ENCODE results near the gene PMVK. TPM values are rescaled to one million over a fixed set of nuclear protein-coding genes. Genes with fewer than 3 reads are reported as not detected.

PMVK gene
- total RNA-seq, 1 donor: 6.2 TPM

DNA sequence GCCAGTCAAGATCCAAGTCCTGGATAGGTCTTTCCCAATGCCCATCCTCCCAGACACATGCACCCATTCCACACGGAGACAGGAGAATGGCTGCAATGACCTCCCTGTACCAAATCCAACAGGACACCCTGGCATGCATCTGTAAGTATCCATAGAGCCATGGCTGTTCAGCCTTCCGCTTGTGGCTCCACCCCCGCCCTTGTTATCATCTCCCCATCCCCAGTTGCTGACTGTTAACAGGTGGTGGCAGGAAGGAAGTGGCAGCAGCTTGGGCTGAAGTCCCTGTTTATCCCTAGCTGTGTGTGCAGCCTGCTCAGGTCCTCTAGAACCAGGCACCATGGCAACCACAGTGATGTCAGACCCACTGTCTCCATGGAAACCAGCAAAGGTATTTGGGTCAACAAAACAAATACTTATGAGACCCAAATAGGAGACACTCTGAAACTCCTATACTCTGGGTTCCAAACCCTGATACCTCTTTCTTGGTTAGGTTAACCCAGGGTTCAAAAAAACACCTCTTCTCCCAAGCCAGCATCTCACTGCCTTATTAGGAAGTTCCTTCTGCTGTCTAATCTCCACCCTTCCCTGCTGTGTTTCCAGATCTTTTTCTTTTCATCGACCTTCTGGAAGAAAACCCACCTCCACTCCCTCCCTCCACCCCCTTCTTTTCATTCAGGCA, 18.7 kb upstream of the PMVK start:
- Histone ChIP-seq H3K36me3 (ENCODE audit: insufficient read depth, low read length) (peaks cover 16% of the 10 kb centered on the region), H3K4me3 (ENCODE audit: insufficient read depth, low read length) (peak overlapping the region; percentile 76), H4K20me1 (ENCODE audit: insufficient read depth, low read length) (no peaks in the 10 kb centered on the region), H3K4me1 (ENCODE audit: insufficient read depth, low read length) (peaks cover 23% of the 10 kb centered on the region), H3K27ac (ENCODE audit: low read depth, low read length) (peak overlapping the region; percentile 79), H3K4me2 (ENCODE audit: insufficient read depth, low read length) (peak overlapping the region; percentile 95), H3K9me3 (ENCODE audit: low read depth, low read length) (no peaks in the 10 kb centered on the region), H3K79me2 (ENCODE audit: insufficient read depth, low read length) (peaks cover 3% of the 10 kb centered on the region), H2AFZ (ENCODE audit: low read length) (peak overlapping the region; percentile 73), H3K27me3 (ENCODE audit: insufficient read depth, low read length) (peaks cover 4% of the 10 kb centered on the region)
- TF ChIP-seq, protein P1, sequence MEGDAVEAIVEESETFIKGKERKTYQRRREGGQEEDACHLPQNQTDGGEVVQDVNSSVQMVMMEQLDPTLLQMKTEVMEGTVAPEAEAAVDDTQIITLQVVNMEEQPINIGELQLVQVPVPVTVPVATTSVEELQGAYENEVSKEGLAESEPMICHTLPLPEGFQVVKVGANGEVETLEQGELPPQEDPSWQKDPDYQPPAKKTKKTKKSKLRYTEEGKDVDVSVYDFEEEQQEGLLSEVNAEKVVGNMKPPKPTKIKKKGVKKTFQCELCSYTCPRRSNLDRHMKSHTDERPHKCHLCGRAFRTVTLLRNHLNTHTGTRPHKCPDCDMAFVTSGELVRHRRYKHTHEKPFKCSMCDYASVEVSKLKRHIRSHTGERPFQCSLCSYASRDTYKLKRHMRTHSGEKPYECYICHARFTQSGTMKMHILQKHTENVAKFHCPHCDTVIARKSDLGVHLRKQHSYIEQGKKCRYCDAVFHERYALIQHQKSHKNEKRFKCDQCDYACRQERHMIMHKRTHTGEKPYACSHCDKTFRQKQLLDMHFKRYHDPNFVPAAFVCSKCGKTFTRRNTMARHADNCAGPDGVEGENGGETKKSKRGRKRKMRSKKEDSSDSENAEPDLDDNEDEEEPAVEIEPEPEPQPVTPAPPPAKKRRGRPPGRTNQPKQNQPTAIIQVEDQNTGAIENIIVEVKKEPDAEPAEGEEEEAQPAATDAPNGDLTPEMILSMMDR (IDR thresholded peaks at IDR 0.05; ENCODE audit: extremely low read depth, low read depth, low read length): no peak
- DNase-seq (ENCODE audit: insufficient read length, low spot score, missing footprints): peak; percentile 90

- Histone ChIP-seq H3K4me1 (ENCODE audit: insufficient read depth, low read length) (peaks cover 22% of the 10 kb centered on the region), H3K79me2 (ENCODE audit: insufficient read depth, low read length) (peaks cover 3% of the 10 kb centered on the region), H3K9me3 (ENCODE audit: low read depth, low read length) (no peaks in the 10 kb centered on the region), H3K36me3 (ENCODE audit: insufficient read depth, low read length) (peaks cover 13% of the 10 kb centered on the region), H4K20me1 (ENCODE audit: insufficient read depth, low read length) (no peaks in the 10 kb centered on the region), H2AFZ (ENCODE audit: low read length) (no peak overlapping the region), H3K4me3 (ENCODE audit: insufficient read depth, low read length) (no peak overlapping the region), H3K27me3 (ENCODE audit: insufficient read depth, low read length) (peaks cover 4% of the 10 kb centered on the region), H3K4me2 (ENCODE audit: insufficient read depth, low read length) (no peak overlapping the region), H3K27ac (ENCODE audit: low read depth, low read length) (no peak overlapping the region)
- TF ChIP-seq, protein P1 (IDR thresholded peaks at IDR 0.05; ENCODE audit: extremely low read depth, low read depth, low read length): no peak
- DNase-seq (ENCODE audit: insufficient read length, low spot score, missing footprints): peak; percentile 15
Observed at GRCh38 chr1:154954541-154954940, 18.0 kb upstream of the PMVK start.

GRCh38 chr1:154953611-154954038, 17.1 kb upstream of the PMVK start:
- Histone ChIP-seq H4K20me1 (ENCODE audit: insufficient read depth, low read length) (no peaks in the 10 kb centered on the region), H3K9me3 (ENCODE audit: low read depth, low read length) (no peaks in the 10 kb centered on the region), H3K4me3 (ENCODE audit: insufficient read depth, low read length) (no peak overlapping the region), H3K79me2 (ENCODE audit: insufficient read depth, low read length) (peaks cover 3% of the 10 kb centered on the region), H3K4me2 (ENCODE audit: insufficient read depth, low read length) (no peak overlapping the region), H3K27me3 (ENCODE audit: insufficient read depth, low read length) (peaks cover 4% of the 10 kb centered on the region), H3K36me3 (ENCODE audit: insufficient read depth, low read length) (peaks cover 6% of the 10 kb centered on the region), H3K4me1 (ENCODE audit: insufficient read depth, low read length) (peaks cover 22% of the 10 kb centered on the region), H3K27ac (ENCODE audit: low read depth, low read length) (no peak overlapping the region), H2AFZ (ENCODE audit: low read length) (no peak overlapping the region)
- TF ChIP-seq, protein P1 (IDR thresholded peaks at IDR 0.05; ENCODE audit: extremely low read depth, low read depth, low read length): no peak
- peak; percentile 60 for DNase-seq (ENCODE audit: insufficient read length, low spot score, missing footprints)

DNA sequence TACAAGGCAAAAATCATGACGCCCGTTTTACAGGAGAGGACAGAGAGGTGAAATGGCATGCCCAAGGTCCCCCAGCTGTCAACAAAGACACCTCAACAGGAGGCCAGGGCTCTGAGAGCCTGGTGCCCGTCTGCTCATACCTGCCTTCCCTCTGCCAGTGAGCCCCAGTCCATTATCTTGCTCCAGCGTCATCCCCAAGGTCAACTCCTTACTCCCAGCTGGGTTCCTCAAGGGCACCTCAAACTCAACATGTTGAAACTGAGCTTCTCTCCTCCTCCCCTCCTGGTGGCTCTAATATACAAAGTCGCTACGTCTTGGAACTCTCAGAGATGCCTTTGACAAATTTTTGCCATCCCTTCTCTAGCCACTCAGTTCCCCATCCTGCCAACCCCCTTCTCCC, 16.1 kb upstream of the PMVK start:
- Histone ChIP-seq H3K9me3 (ENCODE audit: low read depth, low read length) (no peaks in the 10 kb centered on the region), H3K36me3 (ENCODE audit: insufficient read depth, low read length) (no peaks in the 10 kb centered on the region), H3K4me1 (ENCODE audit: insufficient read depth, low read length) (peaks cover 22% of the 10 kb centered on the region), H2AFZ (ENCODE audit: low read length) (no peak overlapping the region), H3K27me3 (ENCODE audit: insufficient read depth, low read length) (peaks cover 4% of the 10 kb centered on the region), H3K79me2 (ENCODE audit: insufficient read depth, low read length) (peaks cover 3% of the 10 kb centered on the region), H3K4me3 (ENCODE audit: insufficient read depth, low read length) (no peak overlapping the region), H3K27ac (ENCODE audit: low read depth, low read length) (no peak overlapping the region), H4K20me1 (ENCODE audit: insufficient read depth, low read length) (no peaks in the 10 kb centered on the region), H3K4me2 (ENCODE audit: insufficient read depth, low read length) (no peak overlapping the region)
- DNase-seq (ENCODE audit: insufficient read length, low spot score, missing footprints): peak; percentile 69
- TF ChIP-seq, protein P1 (IDR thresholded peaks at IDR 0.05; ENCODE audit: extremely low read depth, low read depth, low read length): no peak
